HCT116 (cell line): ENCODE data around the gene RPL28. TPM values are rescaled to one million over a fixed set of nuclear protein-coding genes. Genes with fewer than 3 reads are reported as not detected.
A peak's percentile ranks its signal among the peaks of the same experiment; 100 is the strongest.

Source experiments
- ATAC-seq: fragments of 200-7000 bp; cut with Tn5 transposase; 2 replicates; pipeline ENCODE4 v1.9.1; 2020; ENCODE audit warnings: mild to moderate bottlenecking, moderate library complexity
- BruUV-seq: library from RNA; stranded (reverse); fragments of 400-500 nt; replicated peaks from 2 replicates; lab custom pipeline; 2021; lab: Mats Ljungman, UMichigan
- CTCF ChIA-PET: fragments of 300-600 bp; sonication (Branson Sonifier 250); formaldehyde crosslinking; loops from one replicate; lab custom pipeline; 2021; ENCODE audit warnings: antibody characterized with exemption; lab: Charles Lee
- POLR2A ChIA-PET: fragments of 300-600, 350-600 bp; sonication (Branson Sonifier 250); formaldehyde crosslinking; loops from one replicate; lab custom pipeline; 2021; ENCODE audit warnings: antibody characterized with exemption; lab: Charles Lee
- RAD21 ChIA-PET, 2 experiments: fragments of 300-600 bp; sonication (Branson Sonifier 250); formaldehyde crosslinking; loops; one replicate each; lab custom pipeline; 2023; ENCODE audit warnings: low total read pairs in 2 of 2; ENCODE audit not compliant: uncharacterized antibody in 2 of 2, unreplicated experiment in 2 of 2, low non-redundant PET in 1 of 2; lab: Charles Lee
- DNase-seq: peaks from one replicate; pipeline ENCODE4 v3.0.0-alpha.2; 2010; ENCODE audit warnings: low read depth, low spot score
- H2AFZ ChIP-seq: fragments of 200-600 bp; shearing (Covaris generic), sonication (generic); 2 replicates; pipeline ENCODE4 v1.6.1; 2017; ENCODE audit warnings: low read depth, mixed run types, mixed read lengths, antibody characterized with exemption, low read length; ENCODE audit not compliant: poor library complexity, severe bottlenecking
- H3K27ac ChIP-seq: 2 replicates; pipeline ENCODE4 v1.5.1; 2012; ENCODE audit warnings: low read depth, low read length
- H3K27me3 ChIP-seq: fragments of 200-600 bp; sonication (generic); 2 replicates; pipeline ENCODE4 v1.6.1; 2016; ENCODE audit warnings: mixed run types, low read length, mixed read lengths; ENCODE audit not compliant: insufficient read depth
- H3K36me3 ChIP-seq, 2 experiments: fragments of 200-500 bp in 1 of 2; fragments of 200-600 bp in 1 of 2; sonication (Bioruptor generic) in 1 of 2; sonication (generic) in 1 of 2; 2 replicates each; pipeline versions ENCODE4 v1.5.1 to v1.6.1; 2014 to 2016; ENCODE audit warnings: low read length in 2 of 2, inconsistent platforms in 1 of 2, mixed read lengths in 1 of 2, mixed run types in 1 of 2; ENCODE audit not compliant: insufficient read depth in 2 of 2, control insufficient read depth in 1 of 2
- H3K4me1 ChIP-seq, 2 experiments: fragments of 200-600 bp in 1 of 2; sonication (generic) in 1 of 2; 2 replicates each; pipeline versions ENCODE4 v1.5.1 to v1.6.1; 2012 to 2017; ENCODE audit warnings: low read length in 2 of 2, inconsistent platforms in 1 of 2, mild to moderate bottlenecking in 1 of 2, mixed read lengths in 1 of 2, mixed run types in 1 of 2, moderate library complexity in 1 of 2; ENCODE audit not compliant: insufficient read depth in 2 of 2, control insufficient read depth in 1 of 2
- H3K4me2 ChIP-seq: fragments of 200-600 bp; sonication (generic); 2 replicates; pipeline ENCODE4 v1.6.1; 2017; ENCODE audit warnings: mixed run types, low read length, mixed read lengths
- H3K4me3 ChIP-seq, 2 experiments: fragments of 200-600 bp in 1 of 2; sonication (generic) in 1 of 2; replicated peaks in 1 of 2; 2 replicates each; pipeline ENCODE4 v1.5.1; 2011 to 2016; ENCODE audit warnings: low read length in 2 of 2, control low read depth in 1 of 2, low read depth in 1 of 2, mild to moderate bottlenecking in 1 of 2, mixed read lengths in 1 of 2, mixed run types in 1 of 2
- H3K79me2 ChIP-seq: fragments of 200-600 bp; sonication (generic); 2 replicates; pipeline ENCODE4 v1.6.1; 2017; ENCODE audit warnings: mild to moderate bottlenecking, mixed run types, low read length, moderate library complexity, mixed read lengths; ENCODE audit not compliant: insufficient read depth
- H3K9ac ChIP-seq: fragments of 200-600 bp; sonication (generic); 2 replicates; pipeline ENCODE4 v1.6.1; 2016; ENCODE audit warnings: low read length, mixed read lengths
- H3K9me2 ChIP-seq: fragments of 200-600 bp; sonication (generic), shearing (Covaris generic); 2 replicates; pipeline ENCODE4 v1.6.1; 2017; ENCODE audit warnings: mixed run types, mild to moderate bottlenecking, moderate library complexity; ENCODE audit not compliant: insufficient read depth
- H3K9me3 ChIP-seq, 2 experiments: fragments of 200-500 bp in 1 of 2; fragments of 200-600 bp in 1 of 2; sonication (Bioruptor generic) in 1 of 2; sonication (generic) in 1 of 2; 2 replicates each; pipeline ENCODE4 v1.6.1; 2014 to 2017; ENCODE audit warnings: low read length in 2 of 2, mixed read lengths in 2 of 2, inconsistent platforms in 1 of 2, low read depth in 1 of 2, mild to moderate bottlenecking in 1 of 2, mixed run types in 1 of 2, moderate library complexity in 1 of 2; ENCODE audit not compliant: control insufficient read depth in 1 of 2, insufficient read depth in 1 of 2
- H4K20me1 ChIP-seq: fragments of 200-600 bp; sonication (generic), shearing (Covaris generic); 2 replicates; pipeline ENCODE4 v1.6.1; 2017; ENCODE audit warnings: mixed run types, mild to moderate bottlenecking, moderate library complexity; ENCODE audit not compliant: insufficient read depth
- CTCF ChIP-seq, 3 experiments: fragments of 200-600 bp in 1 of 3; sonication (generic) in 1 of 3; IDR thresholded peaks in 2 of 3; conservative IDR thresholded peaks in 1 of 3; 2 replicates each; pipeline ENCODE4 v1.5.1; 2012 to 2017; ENCODE audit warnings: low read depth in 2 of 3, low read length in 2 of 3, antibody characterized with exemption in 1 of 3, borderline replicate concordance in 1 of 3, control low read depth in 1 of 3, mild to moderate bottlenecking in 1 of 3, mixed read lengths in 1 of 3, mixed run types in 1 of 3, moderate library complexity in 1 of 3; ENCODE audit not compliant: insufficient read depth in 1 of 3
- FOSL1 ChIP-seq: IDR thresholded peaks from 2 replicates; pipeline ENCODE4 v1.6.1; 2012; ENCODE audit warnings: low read depth
- POLR2A ChIP-seq: IDR thresholded peaks from 2 replicates; pipeline ENCODE4 v1.7.0; 2011; ENCODE audit warnings: borderline replicate concordance; ENCODE audit not compliant: insufficient read depth, insufficient read length; ENCODE audit errors: extremely low read depth
- RAD21 ChIP-seq: IDR thresholded peaks from 2 replicates; pipeline ENCODE4 v1.6.1; 2012; ENCODE audit warnings: low read depth, mild to moderate bottlenecking
- SRF ChIP-seq: IDR thresholded peaks from 2 replicates; pipeline ENCODE4 v1.6.1; 2012; ENCODE audit warnings: low read depth
- ZFX ChIP-seq: fragments of 450-650 bp; IDR thresholded peaks from 2 replicates; pipeline ENCODE4 v1.6.1; 2017
- intact Hi-C: fragments of 100-400 bp; cut with micrococcal nuclease; formaldehyde crosslinking; loops from 2 replicates; pipeline ENCODE4 v1.10.0; 2022
- total RNA-seq: library from RNA; stranded (reverse); gene quantifications from one replicate; pipeline ENCODE4 v1.2.1, GENCODE V29; 2021; ENCODE audit not compliant: unreplicated experiment

Gene RPL28
- total RNA-seq, 1 experiment from 2014 or later, result 3,050 TPM

- TF ChIP-seq CTCF (IDR thresholded peaks at IDR 0.05 in 2 of 3, conservative IDR thresholded peaks at IDR 0.05 in 1 of 3; ENCODE audit: borderline replicate concordance in 1 of 3, insufficient read depth in 1 of 3, low read depth in 2 of 3, low read length in 2 of 3) (no peak), FOSL1 (no peak), SRF (no peak), ZFX (no peak), RAD21 (no peak), POLR2A (no peak)
- TF ChIP-seq, all 23 proteins: peak for 0
These were observed 56.7 kb downstream of the RPL28 start (continued) for GRCh38 chr19:55442372-55442961.

GRCh38 chr19:55443045-55443823, 57.5 kb downstream of the RPL28 start, which contains the start of gene SHISA7:
Gene SHISA7 (minus strand): TSS chr19:55443300. CDS start chr19:55442863, 437 bp downstream.
- Histone ChIP-seq H3K79me2 (no peaks in the 10 kb centered on the region), H3K27ac (no peak within 1 kb of the TSS; the same call in 1 of the 2 replicates), H3K4me1 (peaks cover 0 to 10% of the 10 kb centered on the region in 2 experiments; a peak in 2 of 4 replicates), H3K4me3 (no peak within 1 kb of the TSS), H3K27me3 (peaks cover 19% of the 10 kb centered on the region; the same call in 1 of the 2 replicates), H3K9me2 (no peaks in the 10 kb centered on the region), H3K9ac (no peak within 1 kb of the TSS), H3K4me2 (peak within 1 kb of the TSS; percentile 40), H3K9me3 (no peaks in the 10 kb centered on the region), H4K20me1 (no peaks in the 10 kb centered on the region), H3K36me3 (no peaks in the 10 kb centered on the region), H2AFZ (no peak within 1 kb of the TSS)
- no TSS peak for BruUV-seq
- ChIA-PET CTCF (interaction anchor here (0.5 kb wide), 1 partner anchor 355 kb away, joined by 4 read pairs; no protein-coding TSS in a partner anchor), POLR2A (no interaction called here), RAD21 (no interaction called here)
- DNase-seq, result no peak
- TF ChIP-seq RAD21 (no peak), FOSL1 (no peak)
- intact Hi-C loops, result loop anchor here (10.0 kb wide), 1 partner anchor 228 kb away; no protein-coding TSS in a partner anchor
- no peak for ATAC-seq
